ENCODE measurements around the gene CHRM2. TPM values are rescaled to one million over a fixed set of nuclear protein-coding genes. Genes with fewer than 3 reads are reported as not detected.

The CHRM2 gene
- total RNA-seq, 1 donor from 2014 or later: not detected

GRCh38 chr7:137003566-137003965, 135.1 kb downstream of the CHRM2 start:
- DNase-seq (ENCODE audit: low spot score): no peak
- peaks cover 4% of the 10 kb centered on the region for H3K4me1 Mint-ChIP-seq (ENCODE audit: unreplicated experiment)
- H3K27me3 Mint-ChIP-seq (ENCODE audit: unreplicated experiment): peaks cover 1% of the 10 kb centered on the region
- no peaks in the 10 kb centered on the region for H3K36me3 Mint-ChIP-seq (ENCODE audit: low read depth, unreplicated experiment)
- no peaks in the 10 kb centered on the region for H3K9me3 Mint-ChIP-seq (ENCODE audit: unreplicated experiment)
- no peak overlapping the region for H3K27ac Mint-ChIP-seq (ENCODE audit: unreplicated experiment)
- H3K4me3 Mint-ChIP-seq (ENCODE audit: unreplicated experiment): no peak overlapping the region
- TF ChIP-seq CTCF (IDR thresholded peaks at IDR 0.05; ENCODE audit: unreplicated experiment): no peak

GRCh38 chr7:137005873-137006272, 137.4 kb downstream of the CHRM2 start:
- DNase-seq (ENCODE audit: low spot score): no peak
- H3K27me3 Mint-ChIP-seq (ENCODE audit: unreplicated experiment): peaks cover 1% of the 10 kb centered on the region
- no peak for TF ChIP-seq CTCF (IDR thresholded peaks at IDR 0.05; ENCODE audit: unreplicated experiment)
- no peaks in the 10 kb centered on the region for H3K9me3 Mint-ChIP-seq (ENCODE audit: unreplicated experiment)
- H3K27ac Mint-ChIP-seq (ENCODE audit: unreplicated experiment): no peak overlapping the region
- H3K36me3 Mint-ChIP-seq (ENCODE audit: low read depth, unreplicated experiment): no peaks in the 10 kb centered on the region
- H3K4me3 Mint-ChIP-seq (ENCODE audit: unreplicated experiment): no peak overlapping the region
- peaks cover 4% of the 10 kb centered on the region for H3K4me1 Mint-ChIP-seq (ENCODE audit: unreplicated experiment)

- Mint-ChIP-seq H3K27ac (ENCODE audit: unreplicated experiment) (no peak overlapping the region), H3K9me3 (ENCODE audit: unreplicated experiment) (no peaks in the 10 kb centered on the region), H3K27me3 (ENCODE audit: unreplicated experiment) (peaks cover 1% of the 10 kb centered on the region), H3K4me1 (ENCODE audit: unreplicated experiment) (peaks cover 4% of the 10 kb centered on the region), H3K36me3 (ENCODE audit: low read depth, unreplicated experiment) (no peaks in the 10 kb centered on the region), H3K4me3 (ENCODE audit: unreplicated experiment) (no peak overlapping the region)
- TF ChIP-seq CTCF (IDR thresholded peaks at IDR 0.05; ENCODE audit: unreplicated experiment): no peak
- no peak for DNase-seq (ENCODE audit: low spot score)
Observed at GRCh38 chr7:137006293-137006692, 137.8 kb downstream of the CHRM2 start.

GRCh38 chr7:137007001-137007694, 138.7 kb downstream of the CHRM2 start:
- Mint-ChIP-seq H3K4me1 (ENCODE audit: unreplicated experiment) (peaks cover 4% of the 10 kb centered on the region), H3K4me3 (ENCODE audit: unreplicated experiment) (no peak overlapping the region), H3K27ac (ENCODE audit: unreplicated experiment) (no peak overlapping the region), H3K9me3 (ENCODE audit: unreplicated experiment) (no peaks in the 10 kb centered on the region), H3K27me3 (ENCODE audit: unreplicated experiment) (peaks cover 1% of the 10 kb centered on the region), H3K36me3 (ENCODE audit: low read depth, unreplicated experiment) (no peaks in the 10 kb centered on the region)
- TF ChIP-seq CTCF (IDR thresholded peaks at IDR 0.05; ENCODE audit: unreplicated experiment): no peak
- DNase-seq (ENCODE audit: low spot score): no peak

- Mint-ChIP-seq H3K9me3 (ENCODE audit: unreplicated experiment) (no peaks in the 10 kb centered on the region), H3K27ac (ENCODE audit: unreplicated experiment) (no peak overlapping the region), H3K4me1 (ENCODE audit: unreplicated experiment) (no peaks in the 10 kb centered on the region), H3K36me3 (ENCODE audit: low read depth, unreplicated experiment) (no peaks in the 10 kb centered on the region), H3K27me3 (ENCODE audit: unreplicated experiment) (no peaks in the 10 kb centered on the region), H3K4me3 (ENCODE audit: unreplicated experiment) (no peak overlapping the region)
- no peak for DNase-seq (ENCODE audit: low spot score)
- no peak for TF ChIP-seq CTCF (IDR thresholded peaks at IDR 0.05; ENCODE audit: unreplicated experiment)
Observed at GRCh38 chr7:137009404-137009803, 141.0 kb downstream of the CHRM2 start.

Data from endothelial cell (in vitro differentiated cells).